Cortex of kidney (tissue), 1 donor: ENCODE data around the gene FGF14.
A peak's percentile ranks its signal among the peaks of the same experiment; 100 is the strongest.

Source experiments
- DNase-seq: peaks from one replicate; lab custom pipeline; 2025; lab: John Stamatoyannopoulos, UW

Gene FGF14

DNA sequence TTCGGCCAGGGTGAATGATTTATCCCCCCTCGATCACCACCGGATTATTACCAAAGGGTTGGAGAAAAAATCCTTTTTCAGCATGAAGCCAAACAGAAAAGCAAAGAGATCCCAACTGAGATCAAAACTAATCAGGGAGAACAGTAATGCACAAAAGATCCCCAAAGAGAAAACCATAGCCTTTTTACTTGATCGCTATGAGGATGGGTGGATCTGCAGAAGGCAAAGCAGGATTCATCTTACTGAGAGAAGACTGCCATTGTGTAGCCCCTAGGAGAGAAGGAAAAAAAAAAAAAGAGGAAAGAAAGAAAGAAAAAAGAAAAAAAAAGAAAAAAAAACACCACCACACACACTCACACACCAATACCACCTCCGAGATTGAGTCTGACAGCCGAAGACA lies at the start of gene FGF14:
Gene FGF14 (minus strand): TSS at position 283 of the 400 bp plus-strand sequence.
- no peak for DNase-seq

DNA sequence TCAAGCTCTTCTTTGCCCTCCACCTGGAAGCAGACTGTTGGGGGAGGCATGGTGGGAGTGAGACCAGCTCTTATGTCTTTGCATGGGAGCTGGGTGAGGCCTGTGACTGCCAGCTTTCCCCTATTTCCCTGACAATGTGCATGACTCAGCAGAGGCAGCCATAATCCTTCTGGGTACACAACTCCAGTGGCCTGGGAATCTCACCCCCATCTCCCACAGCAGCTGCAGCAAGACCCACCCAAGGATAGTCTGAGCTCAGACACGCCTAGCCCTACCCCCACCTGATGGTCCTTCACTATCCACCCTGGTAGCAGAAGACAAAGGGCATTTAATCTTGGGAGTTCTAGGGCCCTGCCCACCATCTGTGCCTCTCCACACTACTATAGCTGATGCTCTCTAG lies 41.4 kb upstream of the FGF14 start:
- no peak for DNase-seq

DNA sequence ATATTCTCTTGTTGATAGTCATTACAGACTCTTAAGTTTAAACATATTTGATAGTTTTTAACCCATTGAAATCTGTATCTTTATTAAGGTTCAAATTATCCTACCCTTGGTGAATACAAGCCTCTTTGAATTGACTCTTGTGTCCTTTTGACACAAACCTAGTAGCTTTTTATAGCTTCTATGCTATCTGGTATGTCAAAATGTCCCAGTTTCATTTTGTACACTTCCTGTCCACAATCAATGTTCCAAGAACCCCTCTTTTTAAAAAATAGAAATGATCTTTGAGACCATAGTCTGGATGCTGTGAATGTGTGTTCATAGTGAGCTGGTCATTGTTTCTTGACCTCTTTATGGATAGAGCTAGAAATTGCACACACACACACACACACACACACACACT lies 39.2 kb upstream of the FGF14 start:
- DNase-seq, result no peak

DNA sequence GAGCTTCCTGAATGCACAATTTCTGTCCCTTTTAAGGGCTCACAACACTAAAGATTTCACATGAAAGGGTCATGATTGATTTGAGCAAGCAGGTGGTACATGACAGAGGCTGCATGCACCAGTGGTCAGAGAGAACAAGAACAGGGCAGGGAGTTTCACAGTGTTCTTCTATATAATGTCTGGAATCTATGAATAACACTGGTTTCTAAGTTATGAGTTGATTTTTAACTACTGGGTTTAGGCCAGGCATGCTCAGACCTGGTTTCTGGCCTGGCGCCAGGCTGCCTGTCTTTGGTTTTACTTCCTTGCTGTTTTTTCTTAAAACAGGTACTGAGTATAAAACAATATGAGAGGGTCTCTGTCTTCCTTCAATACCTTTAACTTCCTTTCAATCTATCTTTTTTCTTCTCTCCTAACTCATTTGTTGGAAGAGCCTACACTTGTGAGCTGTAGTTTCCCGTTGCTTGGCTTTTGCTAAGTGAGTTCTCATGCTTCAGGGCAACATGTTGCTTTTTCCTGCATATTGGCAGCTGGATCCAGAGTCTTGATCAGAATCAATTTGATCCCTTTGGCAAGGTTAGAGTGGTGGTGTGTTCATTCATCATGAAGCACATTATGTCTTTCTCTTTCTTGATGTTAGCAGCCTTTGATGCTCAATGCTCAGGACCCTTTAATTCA lies 38.5 kb upstream of the FGF14 start:
- DNase-seq, result no peak

DNA sequence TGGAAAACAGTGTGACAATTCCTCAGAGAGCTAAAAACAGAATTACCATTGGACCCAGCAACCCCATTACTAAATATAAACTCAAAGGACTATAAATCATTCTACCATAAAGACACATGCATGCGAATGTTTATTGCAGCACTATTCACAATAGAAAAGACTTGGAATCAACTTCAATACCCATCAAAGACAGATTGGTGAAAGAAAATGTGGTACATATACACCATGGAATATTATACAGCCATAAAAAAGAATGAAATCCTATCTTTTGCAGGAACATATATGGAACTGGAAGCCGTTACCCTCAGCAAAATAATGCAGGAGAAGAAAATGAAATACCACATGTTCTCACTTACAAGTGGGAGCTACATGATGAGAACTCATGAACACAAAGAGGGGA lies 20.8 kb upstream of the FGF14 start:
- DNase-seq, result no peak

DNA sequence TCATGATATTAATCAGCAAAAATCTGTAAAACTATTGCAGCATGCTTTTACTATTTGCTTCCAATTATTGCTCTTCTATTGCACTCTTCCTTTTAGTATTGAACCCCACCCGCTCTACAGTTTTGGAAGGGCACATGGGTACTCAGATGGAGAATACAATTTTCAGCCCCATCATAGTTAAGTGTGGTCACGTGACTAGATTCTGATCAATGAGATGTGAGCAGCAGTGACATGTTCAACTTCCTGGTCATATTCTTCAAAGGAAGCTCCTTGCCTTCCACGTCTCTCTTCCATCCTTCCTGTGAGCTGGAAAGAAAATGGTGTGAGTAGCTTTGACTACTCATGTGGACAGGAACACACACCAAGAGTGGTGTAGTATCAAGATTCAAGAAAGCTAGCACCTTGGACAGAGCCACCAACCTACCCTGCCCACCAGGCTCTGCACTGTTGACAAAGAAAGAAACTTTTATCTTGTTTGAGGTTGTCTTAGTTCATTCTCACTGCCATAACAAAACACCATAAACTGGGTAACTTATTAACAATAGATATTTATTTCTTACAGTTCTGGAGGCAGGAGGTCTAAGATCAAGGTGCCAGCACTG lies 3.8 kb upstream of the FGF14 start:
- DNase-seq, result no peak

DNA sequence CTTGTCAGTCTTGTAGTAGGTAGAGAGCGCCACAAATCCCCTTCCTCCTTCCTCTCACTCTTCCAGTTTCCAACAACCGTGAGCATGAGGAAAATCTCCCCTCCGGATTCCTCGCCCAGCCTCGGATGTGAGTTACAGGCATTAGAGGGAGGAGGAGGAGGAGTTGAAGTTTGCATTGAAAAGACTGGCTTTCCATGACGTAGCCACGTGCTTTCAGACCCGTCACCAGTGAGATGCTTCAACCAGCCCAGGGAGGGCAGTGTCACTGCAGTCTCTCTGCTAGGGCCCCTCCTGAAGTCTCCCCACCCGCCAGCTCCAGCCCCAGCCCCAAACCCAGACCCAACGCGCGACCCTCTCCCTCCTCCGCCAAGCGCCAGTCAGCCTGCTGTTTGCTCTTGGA lies 442 bp upstream of the FGF14 start:
- peak; percentile 1 for DNase-seq

DNA sequence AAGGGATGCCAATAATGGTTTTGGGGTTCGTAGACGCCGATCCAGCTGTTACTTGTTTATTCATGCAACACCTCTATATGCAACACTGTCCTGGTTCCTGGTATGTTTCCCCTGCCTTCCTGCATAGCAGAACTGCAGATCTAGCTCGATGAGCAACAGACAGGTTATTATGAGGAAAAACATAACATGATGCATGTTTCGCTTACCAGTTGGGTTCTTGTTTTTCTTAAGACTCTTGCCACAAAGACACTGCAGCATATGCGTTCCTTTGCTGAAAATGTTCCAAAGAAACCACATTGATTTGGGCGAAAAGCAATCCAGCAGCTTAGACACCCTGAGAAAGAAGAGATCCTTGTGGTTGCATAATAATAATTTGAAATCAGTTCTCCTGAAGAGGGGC lies 583 bp downstream of the FGF14 start:
- DNase-seq, result no peak

DNA sequence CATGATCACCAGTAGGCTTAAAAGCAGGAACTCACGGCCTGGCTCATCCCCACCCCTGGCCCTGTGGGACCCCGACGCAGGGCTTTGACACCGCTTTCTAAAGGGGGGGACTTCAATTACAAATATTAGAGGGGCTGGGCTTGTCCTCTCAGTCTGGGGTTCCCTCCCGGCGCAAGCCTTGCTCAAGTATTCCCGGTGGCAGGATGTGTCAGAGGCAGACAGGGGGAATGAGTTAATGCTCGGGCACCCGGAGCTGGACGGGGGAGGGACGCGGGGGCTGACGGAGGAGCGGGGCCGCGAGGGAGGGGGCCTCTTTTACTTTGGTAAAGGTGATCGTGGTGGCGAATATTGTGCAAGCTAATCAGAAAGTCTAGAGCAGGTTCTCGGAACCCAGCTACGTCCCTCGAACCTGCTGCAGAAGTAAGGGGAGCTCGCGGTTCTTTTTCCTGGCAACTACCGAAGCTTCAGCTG lies 1.1 kb downstream of the FGF14 start:
- DNase-seq, result no peak

DNA sequence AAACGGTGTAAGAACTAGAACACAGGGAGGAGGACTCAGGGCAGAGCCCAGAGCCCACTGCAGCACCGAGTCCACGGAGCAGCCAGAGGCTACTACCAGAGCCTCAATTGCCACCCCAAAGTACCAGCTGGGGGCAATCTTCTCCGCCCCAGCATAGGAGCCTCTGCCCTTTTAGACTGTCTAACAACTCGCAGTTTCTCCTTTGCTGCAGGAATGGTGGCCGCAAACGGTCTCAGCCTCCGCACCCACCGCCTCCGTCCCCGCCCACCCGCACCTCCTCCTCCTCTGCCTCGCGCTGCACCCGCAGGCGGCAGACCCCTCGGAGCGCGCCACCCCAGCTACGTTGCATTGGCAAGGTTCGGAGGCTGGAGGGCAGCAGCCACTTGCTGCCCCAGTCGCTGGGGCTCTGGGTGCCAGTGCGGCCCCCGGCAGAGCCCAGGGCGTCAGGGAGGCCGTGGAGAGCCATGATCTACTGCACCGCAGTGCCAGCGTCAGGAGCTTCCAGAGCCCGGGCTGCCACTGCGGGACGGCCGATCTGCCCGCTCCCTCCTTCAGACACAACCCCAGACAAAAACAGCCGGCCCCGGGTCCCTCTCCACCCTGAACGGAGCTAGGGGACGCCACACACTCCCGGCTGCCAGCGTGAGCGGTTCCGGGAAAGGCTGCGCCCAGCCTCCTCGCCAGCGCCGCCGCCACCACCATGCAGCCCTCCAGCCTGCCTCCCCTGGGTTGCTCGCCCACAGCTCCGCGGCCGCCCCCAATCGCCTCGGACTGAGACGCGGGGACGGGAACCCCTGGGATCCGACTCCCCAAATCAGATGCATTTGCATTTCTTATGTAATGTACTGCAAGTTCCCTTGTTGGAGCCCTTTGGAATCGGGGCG lies 1.8 kb downstream of the FGF14 start:
- peak; percentile 7 for DNase-seq

DNA sequence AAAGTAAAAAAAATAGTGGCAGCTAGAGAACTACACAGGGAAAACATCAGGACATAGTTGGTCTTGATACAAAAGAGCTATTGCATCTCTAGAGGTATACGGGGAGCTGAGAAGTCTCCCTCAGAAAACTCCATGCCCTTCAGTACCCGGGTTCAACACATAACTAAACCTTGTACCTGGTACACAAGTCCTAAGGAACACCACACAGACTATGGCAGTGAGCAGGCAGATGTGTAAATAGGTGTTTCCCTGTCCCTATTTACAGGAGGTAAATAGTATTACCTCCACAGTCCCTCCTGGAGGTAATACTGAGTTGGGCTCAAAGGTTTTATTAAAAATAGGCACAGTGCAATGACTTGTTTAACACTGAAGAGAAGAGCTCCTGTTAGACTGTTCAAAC lies 5.9 kb downstream of the FGF14 start:
- no peak for DNase-seq

DNA sequence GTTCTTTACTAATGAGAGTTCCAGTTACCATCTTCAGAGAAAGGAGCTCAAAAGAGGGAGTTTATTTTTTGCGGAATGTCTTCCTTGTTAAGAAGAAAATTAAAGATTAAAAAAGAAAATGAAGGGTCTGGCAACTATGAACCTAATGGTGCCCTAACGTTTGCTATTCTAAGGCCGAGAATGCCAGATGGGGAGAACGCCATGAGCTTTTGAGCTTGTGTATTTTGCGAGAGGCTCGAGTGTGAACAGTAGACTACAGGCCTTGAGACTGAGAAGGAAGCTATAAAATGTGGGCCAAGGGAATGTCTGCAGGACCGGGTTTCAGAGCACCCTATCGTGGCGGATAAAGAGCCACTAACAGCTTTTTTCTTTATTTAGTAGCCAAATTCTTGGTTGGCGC lies 6.7 kb downstream of the FGF14 start:
- DNase-seq, result no peak

DNA sequence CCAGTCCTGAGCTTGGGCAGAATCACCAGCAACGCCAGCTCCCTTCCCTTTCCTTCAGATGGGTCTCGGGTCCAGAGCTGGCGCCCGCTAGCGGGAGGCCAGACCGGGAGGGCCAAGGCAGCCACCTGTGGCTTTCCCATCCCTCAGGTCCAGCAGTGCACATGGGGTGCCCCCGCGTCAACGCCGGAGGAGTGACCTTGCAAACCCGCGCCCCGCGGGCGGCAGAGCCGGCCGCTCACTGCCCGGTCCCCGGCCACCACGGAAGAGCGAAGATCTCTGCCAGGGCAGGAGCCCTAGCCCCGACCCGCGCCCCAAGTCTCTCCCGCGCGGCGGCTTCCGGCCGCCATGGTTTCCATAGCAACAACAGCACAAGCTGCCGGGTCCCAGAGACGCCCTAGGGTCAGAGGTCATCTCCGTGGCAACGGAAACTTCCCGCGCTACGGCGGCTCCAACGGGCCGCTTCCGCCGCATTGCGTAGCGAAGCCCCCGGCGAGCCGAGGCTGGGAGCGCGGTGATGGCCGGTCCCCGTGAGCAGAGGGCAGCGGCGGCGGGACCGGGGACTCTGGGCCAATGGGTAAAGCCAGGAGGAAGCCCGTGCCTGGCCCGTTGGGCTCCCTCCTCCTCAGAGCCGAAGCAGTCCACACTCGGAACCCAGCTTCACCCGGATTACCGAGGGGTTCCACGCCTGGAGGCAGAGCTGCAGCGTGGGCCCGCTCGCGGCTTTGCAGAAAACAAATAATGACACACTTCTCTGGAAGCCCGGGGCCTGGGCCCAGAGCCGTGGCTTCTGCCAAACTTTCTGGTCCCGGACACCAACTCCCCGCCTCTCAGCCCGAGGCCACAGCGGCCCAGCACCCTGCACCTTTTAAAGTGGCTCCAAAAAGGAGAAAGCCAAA lies 7.4 kb downstream of the FGF14 start:
- peak; percentile 19 for DNase-seq

DNA sequence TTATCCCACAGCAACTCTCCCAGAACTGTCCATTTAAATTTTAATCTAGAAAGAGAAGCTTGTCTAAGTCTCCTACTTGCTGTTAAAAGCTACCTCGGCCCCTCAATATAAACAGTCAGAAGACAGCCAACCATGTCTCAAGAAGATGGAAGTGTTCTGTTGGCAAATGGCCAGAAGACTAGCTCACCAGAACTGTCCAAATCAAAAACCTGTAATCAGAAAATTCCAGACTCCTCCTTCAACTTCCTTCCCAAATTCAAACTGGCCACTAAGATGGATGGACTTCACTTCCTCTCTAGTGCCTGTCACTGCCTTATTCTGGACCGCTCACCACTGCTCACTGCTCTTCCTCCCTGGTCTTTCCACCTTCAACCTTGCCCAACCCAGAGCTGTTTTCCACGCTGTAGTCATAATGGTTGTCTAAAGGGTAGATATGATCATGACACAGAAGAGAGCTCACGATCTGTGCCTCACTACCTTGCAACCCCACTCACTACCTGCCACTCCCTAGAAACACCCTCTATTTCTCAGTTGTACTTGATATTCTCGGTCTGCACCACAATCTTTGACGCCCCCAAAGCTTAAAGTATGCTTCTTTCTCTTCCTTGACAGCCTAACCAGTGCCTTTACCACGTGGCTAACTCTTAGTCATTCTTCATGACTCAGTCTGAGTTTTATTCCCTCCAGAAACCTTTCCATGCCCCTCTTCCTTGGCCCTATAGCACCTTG lies 9.2 kb downstream of the FGF14 start:
- no peak for DNase-seq

DNA sequence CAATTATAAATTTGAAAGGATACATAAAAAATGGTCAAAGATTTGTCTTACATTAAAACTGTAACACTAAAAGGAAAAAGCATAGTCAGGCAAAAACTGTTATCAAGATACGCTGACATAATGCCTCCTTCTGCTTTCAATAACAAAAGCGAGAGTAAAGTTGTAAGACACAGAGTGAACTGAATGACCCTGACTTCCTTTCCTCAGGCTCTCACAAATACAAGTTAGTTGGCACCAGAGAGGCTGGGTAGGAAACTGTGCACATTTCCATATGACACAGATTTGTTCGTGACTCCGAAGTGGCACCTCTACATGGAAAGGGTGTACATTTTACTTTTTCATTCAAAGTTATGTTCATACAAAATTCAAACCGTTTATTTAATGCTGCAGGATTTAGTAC lies 15.4 kb downstream of the FGF14 start:
- no peak for DNase-seq

DNA sequence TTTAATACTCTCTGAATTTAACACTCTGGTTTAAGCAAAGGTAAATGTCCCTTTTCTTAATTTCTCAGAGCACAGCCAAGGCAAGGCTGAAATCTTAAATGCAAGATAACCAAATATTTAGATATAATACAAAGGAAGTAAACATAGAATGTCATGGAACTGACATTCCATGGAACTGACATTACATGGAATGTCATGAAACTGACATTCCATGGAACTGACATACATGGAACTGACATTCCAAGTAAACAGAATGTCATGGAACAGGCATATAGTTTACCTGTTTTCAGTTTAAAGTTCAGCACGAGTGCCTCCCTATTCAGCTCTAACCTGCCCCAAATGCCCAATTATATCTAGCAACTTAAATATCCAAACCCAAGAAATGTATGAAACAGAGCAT lies 21.8 kb downstream of the FGF14 start:
- no peak for DNase-seq

DNA sequence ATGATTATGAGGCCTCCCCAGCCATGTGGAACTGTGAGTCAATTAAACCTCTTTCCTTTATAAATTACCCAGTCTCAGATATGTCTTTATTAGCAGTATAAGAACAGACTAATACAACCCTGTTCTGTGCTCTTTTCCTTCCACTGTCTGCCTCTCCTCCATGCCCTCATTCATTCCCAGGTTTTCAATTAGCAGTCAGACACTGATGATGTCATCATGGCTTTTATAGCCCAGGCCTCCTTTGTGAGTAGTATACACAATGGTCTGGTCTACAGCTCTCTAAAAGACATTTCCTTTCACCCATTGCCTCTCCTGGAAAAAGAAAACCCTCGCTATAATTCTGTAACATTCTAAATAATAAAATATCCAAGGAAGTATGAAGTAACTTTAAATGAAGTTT lies 25.5 kb downstream of the FGF14 start:
- no peak for DNase-seq

DNA sequence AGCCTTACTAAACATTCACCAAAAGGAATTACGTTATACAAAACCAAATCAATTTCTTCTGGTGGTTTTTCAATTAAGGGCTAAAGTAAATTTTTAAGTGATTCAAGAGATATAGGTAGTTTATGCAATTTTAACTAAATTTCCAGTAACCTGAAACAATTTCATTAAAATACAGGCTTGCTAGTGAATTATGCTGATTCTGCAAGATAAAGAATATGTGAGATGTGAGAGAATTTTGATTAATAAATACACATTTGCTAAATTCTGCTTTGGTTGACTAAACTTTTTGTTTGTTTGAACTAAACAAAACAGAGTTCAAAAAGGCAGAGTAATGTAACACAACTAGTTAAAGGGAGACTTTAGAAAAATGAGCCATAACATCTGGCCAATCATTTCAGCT lies 27.1 kb downstream of the FGF14 start:
- no peak for DNase-seq

DNA sequence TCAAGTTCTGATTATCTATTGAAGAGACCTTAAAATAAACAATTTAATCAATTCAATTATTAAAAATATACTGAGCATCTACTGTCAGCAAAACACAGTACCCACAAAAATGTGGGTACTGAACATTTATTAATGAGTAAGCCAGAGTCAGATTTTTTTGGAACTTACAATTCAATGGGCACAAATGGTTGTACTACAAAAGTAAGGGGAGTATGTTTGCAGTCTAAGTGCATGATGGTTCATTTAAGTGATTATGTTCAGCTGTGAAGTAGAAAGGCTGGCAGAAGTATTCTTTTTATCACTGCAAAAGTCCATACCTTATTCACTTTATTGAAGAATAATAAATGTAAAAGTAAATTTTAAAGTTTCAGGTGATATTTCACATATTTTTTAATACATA lies 27.6 kb downstream of the FGF14 start:
- no peak for DNase-seq

DNA sequence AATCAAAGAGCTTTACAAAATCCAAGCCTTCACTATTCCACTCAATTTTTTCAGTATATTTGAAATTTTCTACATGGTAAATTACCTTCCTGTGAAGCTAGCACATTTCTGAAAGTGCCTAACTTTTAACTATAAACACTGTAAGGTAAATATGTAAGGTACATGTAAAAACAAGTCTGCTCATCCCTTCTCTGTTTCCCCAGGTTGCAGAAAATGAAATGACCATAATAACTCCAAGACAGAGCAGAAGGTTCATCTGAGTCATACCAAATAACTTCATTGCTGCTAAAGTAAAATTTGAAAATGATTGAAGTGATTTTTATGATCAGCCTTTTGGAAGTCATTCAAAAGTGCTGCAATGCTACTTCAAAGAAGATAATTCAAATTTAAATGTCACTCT lies 28.6 kb downstream of the FGF14 start:
- no peak for DNase-seq

DNA sequence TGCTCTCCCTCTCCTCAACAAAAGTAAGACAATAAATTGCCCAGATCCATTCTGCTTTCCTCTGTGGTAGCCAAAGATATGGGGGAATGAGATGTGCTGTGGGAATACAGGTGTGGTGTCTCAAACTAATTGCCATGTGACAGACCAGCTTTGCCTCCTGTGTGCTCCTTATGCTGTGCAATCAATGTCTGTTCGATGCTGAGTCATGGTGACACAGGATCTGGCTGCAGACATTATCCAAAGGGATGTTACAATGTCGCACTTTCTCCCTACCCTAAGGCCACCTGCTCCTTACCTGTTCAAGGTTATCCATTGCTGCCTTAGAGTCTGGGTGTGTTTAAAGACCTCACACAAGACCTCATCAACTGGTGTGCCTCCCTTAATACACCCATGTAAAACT lies 32.5 kb downstream of the FGF14 start:
- no peak for DNase-seq
